ENCODE data around the gene CRIP1.

CRIP1 gene

DNA sequence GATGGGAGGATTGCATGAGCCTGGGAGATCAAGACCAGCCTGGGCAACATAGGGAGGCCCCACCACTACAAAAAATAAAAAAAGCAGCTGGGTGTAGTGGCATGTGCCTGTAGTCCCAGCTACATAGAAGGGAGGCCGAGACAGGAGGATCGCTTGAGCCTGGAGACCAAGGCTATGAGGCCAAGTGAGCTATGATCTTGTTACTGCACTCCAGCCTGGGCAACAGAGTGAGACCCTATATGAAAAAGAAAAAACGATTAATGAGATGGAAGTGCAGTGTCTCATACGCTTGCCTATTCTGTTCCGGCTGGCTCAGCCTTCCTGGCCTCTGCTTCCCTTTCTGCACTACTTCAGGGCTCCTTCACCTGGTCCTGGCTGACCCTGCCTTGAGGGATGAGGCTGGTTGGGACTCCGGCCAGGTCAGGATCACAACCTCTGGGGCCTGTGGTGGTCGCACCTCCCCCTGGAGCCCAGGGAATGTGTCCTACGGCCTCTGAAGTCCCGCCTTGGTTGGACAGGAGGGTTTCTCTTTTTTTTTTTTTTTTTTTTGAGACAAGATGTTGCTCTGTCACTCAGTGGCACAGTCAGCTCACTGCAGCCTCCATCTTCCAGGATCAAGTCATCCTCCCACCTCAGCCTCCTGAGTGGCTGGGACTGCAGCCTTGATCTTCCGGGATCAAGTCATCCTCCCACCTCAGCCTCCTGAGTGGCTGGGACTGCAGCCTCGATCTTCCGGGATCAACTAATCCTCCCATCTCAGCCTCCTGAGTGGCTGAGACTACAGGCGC is 15.0 kb downstream of the CRIP1 start:
- no peak for TF ChIP-seq POLR2A (IDR thresholded peaks at IDR 0.05; ENCODE audit: low read depth, low read length)
- no peak for DNase-seq (ENCODE audit: insufficient read length, low spot score)
- no peak for FAIRE-seq

DNA sequence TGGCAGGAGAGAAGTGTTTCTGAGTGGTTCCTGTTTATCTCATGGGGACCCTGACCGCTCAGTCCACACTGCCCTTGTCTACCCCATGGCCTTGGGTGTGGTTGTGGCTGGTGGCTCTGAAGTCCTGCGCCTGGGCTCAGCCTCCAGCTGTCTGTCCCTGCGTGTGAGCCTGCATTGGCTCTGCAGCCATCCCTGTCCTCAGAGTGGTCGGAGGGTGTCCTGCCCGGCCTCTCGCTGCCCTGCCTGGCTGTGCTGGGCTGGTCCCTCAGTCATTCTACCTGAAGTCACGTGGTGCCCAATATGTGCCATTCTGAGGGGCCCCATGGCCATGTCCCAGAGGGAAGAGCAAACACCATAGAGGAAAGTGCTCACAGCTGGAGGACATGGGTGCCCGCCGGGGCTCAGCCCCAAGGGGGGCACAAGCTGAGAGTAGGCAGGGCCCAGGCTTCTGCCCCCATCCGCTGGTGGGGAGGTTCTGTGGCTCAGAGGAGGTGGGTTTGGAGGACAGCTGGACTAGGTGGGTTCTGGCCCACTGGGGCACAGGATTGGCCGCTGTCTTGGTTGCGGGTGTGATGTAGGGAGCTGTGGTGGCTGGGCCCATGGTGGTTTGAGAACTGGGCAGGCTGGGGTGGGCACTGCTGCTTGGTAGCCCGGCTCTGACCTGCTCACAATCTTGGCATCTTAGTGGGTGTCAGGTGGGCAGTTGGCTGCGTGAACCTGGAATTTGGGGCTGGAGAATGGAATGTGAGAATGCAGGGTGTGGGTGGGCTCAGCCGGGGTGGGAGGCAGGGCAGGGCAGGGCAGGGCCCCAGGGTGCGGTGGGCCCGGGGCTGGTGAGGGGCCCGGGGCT is 16.0 kb downstream of the CRIP1 start:
- DNase-seq (ENCODE audit: insufficient read length, low spot score) (no peak), FAIRE-seq (no peak)
- no peak for TF ChIP-seq POLR2A (IDR thresholded peaks at IDR 0.05; ENCODE audit: low read depth, low read length)

DNA sequence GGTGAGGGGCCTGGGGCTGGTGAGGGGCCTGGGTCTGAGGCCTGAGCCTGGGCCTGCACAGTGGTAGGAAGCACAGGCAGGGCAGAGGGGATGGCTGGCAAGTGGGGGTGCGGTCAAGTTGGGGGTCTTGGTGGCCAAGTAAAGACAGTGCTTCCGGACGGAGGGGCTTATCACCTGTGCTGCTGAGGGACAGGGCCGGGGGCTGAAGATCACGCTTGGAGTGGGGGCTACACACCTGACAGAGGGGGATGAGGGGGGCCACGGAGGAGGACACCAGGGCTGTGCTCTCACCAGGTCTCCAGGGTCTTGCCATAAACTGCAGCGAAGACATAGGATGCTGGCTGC is 16.6 kb downstream of the CRIP1 start:
- no peak for DNase-seq (ENCODE audit: insufficient read length, low spot score)
- no peak for TF ChIP-seq POLR2A (IDR thresholded peaks at IDR 0.05; ENCODE audit: low read depth, low read length)
- no peak for FAIRE-seq

DNA sequence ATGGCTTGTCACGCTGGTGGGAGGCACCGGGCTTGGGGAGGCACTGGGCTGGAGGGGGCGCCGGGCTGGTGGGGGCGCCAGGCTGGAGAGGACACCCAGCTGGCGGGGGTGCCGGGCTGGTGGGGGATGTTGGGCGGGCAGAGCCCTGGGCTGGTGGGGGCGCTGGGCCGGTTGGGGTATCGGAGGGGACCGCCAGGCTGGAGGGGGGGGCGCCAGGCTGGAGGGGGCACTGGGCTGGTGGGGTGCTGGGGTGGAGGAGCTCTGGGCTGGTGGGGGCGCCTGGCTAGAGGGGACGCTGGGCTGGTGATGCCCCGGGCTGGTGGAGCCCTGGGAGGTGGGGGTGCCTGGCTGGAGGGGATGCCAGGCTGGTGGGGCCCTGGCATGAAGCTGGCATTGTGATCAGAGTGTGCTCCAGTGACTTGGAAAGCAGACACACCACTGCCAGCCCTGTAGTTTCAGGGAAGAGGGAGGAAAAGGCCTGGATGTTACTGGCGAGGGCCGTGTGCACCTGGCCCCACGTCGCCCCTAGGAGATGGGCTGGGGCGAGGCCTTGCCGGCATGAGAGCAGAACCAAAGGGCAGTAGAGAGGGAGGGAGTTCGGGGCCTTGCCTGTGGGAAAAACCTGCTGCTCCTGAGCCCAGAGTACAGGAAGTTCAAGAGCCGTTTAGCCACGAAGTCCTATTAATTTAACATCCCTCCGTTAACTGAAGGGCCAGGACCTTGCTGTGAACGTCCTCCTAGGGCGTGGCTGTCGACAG is 17.4 kb downstream of the CRIP1 start:
- TF ChIP-seq POLR2A (IDR thresholded peaks at IDR 0.05; ENCODE audit: low read depth, low read length) = no peak
- DNase-seq (ENCODE audit: insufficient read length, low spot score) = no peak
- no peak for FAIRE-seq

DNA sequence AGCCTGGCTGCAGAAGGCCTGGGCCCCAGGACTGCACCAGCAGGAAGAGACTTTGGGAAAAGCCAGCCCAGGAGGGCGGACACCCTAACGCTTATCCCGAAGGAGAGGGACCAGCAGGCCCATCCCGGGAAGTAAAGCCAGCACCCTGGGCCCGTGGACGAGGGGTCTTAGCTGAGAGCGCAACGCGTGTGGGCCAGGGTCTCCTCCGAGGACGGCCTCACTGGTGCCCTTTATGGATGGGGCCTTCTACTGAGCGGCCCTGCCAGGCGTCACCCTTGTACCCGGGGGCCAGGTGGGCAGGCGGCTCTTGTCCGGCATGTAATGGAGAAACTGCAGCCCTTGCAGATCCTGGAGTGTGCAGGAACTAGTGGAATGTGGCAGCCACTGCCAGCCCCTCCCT is 18.4 kb downstream of the CRIP1 start:
- DNase-seq (ENCODE audit: insufficient read length, low spot score) (no peak), FAIRE-seq (no peak)
- no peak for TF ChIP-seq POLR2A (IDR thresholded peaks at IDR 0.05; ENCODE audit: low read depth, low read length)

DNA sequence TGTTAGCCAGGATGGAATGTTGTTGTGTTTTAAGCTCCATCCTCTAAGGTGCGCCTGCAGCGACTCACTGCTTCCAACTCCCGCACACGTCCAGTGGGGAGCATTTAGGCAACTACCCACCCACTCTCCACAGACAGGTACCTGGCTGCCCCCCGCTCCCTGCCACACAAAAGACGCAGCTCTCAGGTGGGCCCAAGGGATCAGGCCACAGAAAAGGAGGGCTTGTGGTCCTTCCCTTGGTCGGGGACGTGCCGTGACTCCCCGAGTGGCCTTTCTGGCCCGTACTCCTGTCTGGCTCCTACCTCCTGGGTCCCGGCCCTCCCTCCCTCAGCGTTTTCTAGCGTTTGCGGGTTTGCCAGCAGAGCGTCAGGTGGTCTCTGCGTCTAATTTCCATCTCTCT is 20.6 kb downstream of the CRIP1 start:
- TF ChIP-seq POLR2A (IDR thresholded peaks at IDR 0.05; ENCODE audit: low read depth, low read length) = no peak
- no peak for FAIRE-seq
- no peak for DNase-seq (ENCODE audit: insufficient read length, low spot score)

DNA sequence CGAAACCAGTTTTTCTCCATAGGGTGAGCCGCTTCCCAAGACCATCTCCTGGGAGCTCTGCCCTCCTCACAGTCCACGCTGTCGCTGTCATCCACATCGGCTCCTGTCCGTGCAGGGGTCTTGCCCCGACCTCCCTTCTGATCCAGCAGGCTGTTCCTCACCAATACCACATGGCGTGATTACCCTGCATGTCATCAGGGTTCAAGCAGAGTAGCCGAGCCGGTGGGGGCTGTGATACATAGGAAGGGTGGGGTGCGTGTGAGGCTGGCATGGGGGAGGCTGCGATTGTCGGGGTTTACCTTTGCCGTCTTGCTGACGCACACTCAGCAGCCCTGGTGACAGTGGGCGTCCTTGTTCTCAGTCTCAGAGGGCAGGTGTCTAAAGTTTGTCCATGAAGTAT is 21.4 kb downstream of the CRIP1 start:
- DNase-seq (ENCODE audit: insufficient read length, low spot score) (no peak), FAIRE-seq (no peak)
- no peak for TF ChIP-seq POLR2A (IDR thresholded peaks at IDR 0.05; ENCODE audit: low read depth, low read length)

DNA sequence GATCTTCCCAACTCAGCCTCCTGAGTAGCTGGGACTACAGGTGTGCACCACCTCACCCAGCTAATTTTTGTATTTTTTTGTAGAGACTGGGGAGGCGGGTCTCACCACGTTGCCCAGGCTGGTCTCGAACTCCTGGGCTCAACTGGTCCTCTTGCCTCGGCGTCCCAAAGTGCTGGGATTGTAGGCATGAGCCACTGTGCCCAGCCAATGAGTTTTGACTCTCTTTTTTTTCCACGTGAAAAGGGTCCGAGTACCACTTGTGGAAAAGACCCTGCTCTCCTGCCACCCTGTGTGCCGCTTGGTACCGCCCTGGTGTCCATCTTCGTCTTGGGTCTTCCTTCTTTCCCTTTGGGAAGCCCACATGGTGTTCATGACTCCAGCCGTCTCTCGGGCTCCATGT is 21.9 kb downstream of the CRIP1 start:
- FAIRE-seq = no peak
- DNase-seq (ENCODE audit: insufficient read length, low spot score) = no peak
- TF ChIP-seq POLR2A (IDR thresholded peaks at IDR 0.05; ENCODE audit: low read depth, low read length) = no peak

DNA sequence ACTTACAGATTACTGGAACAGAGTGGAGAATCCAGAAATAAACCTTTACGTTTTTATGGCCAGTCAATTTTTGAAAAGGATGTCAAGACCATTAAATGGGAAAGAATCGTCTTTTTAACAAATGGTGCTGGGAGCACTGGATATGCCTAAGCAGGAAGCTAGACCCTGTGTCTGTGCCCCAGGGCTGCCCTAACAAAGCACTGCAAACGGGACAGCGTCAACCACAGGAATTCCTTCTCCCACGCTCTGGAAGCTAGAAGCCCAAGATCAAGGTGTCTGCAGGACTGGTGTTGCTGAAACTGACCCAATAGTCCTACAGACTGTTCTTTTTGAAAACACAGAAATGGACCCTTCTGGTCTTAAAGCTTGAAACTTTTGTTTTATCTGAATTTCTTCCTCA is 30.4 kb downstream of the CRIP1 start:
- no peak for FAIRE-seq
- no peak for TF ChIP-seq POLR2A (IDR thresholded peaks at IDR 0.05; ENCODE audit: low read depth, low read length)
- DNase-seq (ENCODE audit: insufficient read length, low spot score) = no peak

DNA sequence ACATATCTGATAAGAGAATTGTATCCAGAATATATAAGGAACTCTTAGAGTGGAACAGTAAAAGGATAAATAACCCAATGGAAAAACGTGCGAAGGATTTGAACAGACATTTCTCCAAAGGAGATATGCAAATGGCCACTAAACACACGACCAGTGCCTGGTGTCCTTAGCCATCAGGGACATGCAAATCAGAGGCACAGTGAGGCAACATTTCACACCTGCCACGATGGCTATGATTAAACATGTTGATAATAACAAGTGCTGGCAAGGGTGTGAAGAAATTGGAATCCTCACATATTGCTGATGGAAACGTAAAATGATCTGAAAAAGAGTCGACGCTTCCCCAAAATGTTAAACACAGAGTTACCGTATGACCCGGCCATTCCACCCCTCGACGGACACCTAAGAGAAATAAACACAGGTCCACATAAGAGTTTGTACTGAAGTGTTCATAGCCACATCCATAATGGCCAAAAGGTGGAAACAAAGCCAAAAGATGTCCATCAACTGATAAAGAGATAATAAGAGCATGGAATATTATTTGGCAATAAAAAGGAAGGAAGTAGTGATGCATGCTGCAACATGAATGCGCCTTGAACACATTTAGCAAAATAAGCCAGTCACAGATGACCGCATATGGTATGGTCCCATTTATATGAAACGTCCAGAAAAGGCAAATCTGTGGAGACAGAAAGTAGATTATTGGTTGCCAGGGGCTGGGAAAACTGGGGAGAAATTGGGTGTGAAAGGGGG is 33.4 kb downstream of the CRIP1 start:
- DNase-seq (ENCODE audit: insufficient read length, low spot score) (no peak), FAIRE-seq (no peak)
- no peak for TF ChIP-seq POLR2A (IDR thresholded peaks at IDR 0.05; ENCODE audit: low read depth, low read length)

DNA sequence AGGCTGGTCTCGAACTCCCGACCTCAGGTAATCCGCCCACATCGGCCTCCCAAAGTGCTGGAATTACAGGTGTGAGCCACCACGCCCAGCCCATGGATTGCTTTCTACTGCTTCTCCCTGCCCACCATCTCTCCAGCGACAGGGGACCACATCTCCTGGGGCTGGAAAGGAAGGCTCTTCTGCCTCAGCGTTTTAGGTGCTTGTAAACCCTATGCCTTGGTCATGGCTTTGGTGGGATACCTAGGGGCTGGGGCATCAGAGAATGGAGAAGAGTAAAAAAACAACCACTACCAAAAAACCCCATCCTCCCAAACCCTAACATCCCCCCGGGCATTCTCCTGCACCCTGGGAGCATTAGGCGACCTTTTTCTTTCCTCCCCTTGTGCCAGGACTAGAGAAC is 38.6 kb downstream of the CRIP1 start:
- no peak for FAIRE-seq
- no peak for TF ChIP-seq POLR2A (IDR thresholded peaks at IDR 0.05; ENCODE audit: low read depth, low read length)
- DNase-seq (ENCODE audit: insufficient read length, low spot score) = no peak

DNA sequence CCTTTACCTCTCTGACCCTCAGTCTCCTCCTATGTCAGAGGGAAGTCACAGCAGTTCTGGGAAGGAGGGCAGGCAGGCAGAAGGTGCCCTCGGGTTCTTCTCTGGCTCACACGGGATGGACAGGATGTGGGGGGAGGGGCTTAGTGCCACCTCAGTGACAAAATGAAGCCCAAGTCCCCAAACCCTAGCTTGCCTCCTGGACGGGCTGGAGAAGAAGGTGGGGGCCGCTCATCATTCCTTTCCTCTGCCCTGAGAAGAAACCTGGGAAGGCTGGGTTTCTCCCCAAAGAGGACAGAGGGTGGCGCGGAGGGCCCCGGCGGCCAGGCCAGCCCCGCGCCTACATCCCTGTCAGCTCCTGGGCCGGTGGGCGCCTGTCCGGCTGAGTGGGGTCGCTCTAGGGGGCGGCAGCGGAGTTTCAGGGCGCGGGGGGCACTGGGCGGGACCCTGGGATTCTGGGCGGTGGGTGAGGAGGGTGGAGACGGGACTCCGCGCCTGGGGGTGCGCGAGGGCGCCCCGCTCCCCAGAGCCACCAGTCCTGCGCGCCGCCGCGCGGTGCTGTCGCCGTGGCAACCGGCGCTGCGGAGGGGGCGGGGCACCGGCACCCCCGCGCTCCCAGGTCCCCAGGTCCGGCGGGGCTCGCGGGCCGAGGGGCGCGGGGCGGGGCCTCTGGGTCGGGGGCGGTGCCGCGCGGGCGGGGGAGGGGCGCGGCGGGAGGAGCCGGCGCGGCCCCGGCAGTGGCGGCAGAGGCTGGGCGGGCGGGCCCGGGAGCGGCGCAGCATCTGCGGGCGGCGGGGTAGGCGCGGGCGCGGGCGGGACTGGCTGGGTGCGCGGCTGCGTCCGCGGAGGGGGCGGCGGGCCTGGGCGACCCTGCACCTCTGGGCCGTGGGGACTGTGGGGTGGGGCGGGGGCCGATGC is 39.4 kb downstream of the CRIP1 start, which contains the start of gene TMEM121:
TMEM121 (plus strand) TSS at position 723 of the 915 bp plus-strand sequence. CDS start 2,252 bp downstream, outside the sequence.
- DNase-seq (ENCODE audit: insufficient read length, low spot score) (no peak), FAIRE-seq (no peak)
- TF ChIP-seq POLR2A (IDR thresholded peaks at IDR 0.05; ENCODE audit: low read depth, low read length) = no peak

Data from H54 (cell line).